A549 (cell line): Measurements from ENCODE around the gene GGTA1. TPM values are rescaled to one million over a fixed set of nuclear protein-coding genes. Genes with fewer than 3 reads are reported as not detected.
"Not testable (repeated sequence)": the region's sequence is repeated elsewhere in the genome, so short reads cannot be mapped to it uniquely, and the experiment has no call there.

Experiments
- ATAC-seq, 2 experiments: fragments of 200-7000 bp in 1 of 2; fragments of >200 bp in 1 of 2; cut with Nextera tagmentation in 1 of 2; cut with Tn5 transposase in 1 of 2; 3 replicates each; pipeline versions ENCODE4 v1.8.0 to v1.9.1; 2018 to 2020; ENCODE audit warnings: mild to moderate bottlenecking in 1 of 2, moderate library complexity in 1 of 2
- CTCF ChIA-PET: fragments of 300-600 bp; sonication (Branson Sonifier 250); formaldehyde crosslinking; extraction: SDS; loops from one replicate; lab custom pipeline; 2021; ENCODE audit warnings: antibody characterized with exemption, inconsistent platforms; lab: Yijun Ruan, JAX
- POLR2A ChIA-PET: fragments of 350-600 bp; formaldehyde crosslinking; extraction: SDS; loops from one replicate; lab custom pipeline; 2021; ENCODE audit warnings: antibody characterized with exemption, inconsistent platforms; lab: Yijun Ruan, JAX
- DNase-seq, 2 experiments: peaks; one replicate each; pipeline versions ENCODE4 v3.0.0 to v3.0.0-alpha.2; 2011 to 2016; ENCODE audit warnings: low read depth in 1 of 2, low spot score in 1 of 2
- FAIRE-seq: peaks from 2 replicates; lab custom pipeline; 2011; peaks lifted over from hg19 to GRCh38; lab: Jason Lieb, UNC
- H3K27ac ChIP-seq, 2 experiments: fragments of >200 bp; sonication (Bioruptor Twin); formaldehyde crosslinking; 3 replicates each; pipeline ENCODE4 v1.5.1; 2016 to 2017
- H3K4me1 ChIP-seq: fragments of >200 bp; sonication (Bioruptor Twin); formaldehyde crosslinking; 3 replicates; pipeline ENCODE4 v1.6.1; 2016
- H3K4me2 ChIP-seq: fragments of >200 bp; sonication (Bioruptor Twin); formaldehyde crosslinking; 3 replicates; pipeline ENCODE4 v1.6.1; 2016
- H3K4me3 ChIP-seq: fragments of >200 bp; sonication (Bioruptor Twin); formaldehyde crosslinking; 3 replicates; pipeline ENCODE4 v1.5.1; 2016
- H3K9me3 ChIP-seq: fragments of >200 bp; sonication (Bioruptor Twin); formaldehyde crosslinking; 3 replicates; pipeline ENCODE4 v1.6.1; 2016
- ATOH8 ChIP-seq: fragments of 250-450 bp; sonication (Bioruptor Pico); IDR thresholded peaks from 2 replicates; pipeline ENCODE4 v1.5.0; 2020; ENCODE audit warnings: low read depth, mild to moderate bottlenecking, moderate library complexity
- CBX8 ChIP-seq: fragments of 200-600 bp; sonication (generic); IDR thresholded peaks from 2 replicates; pipeline ENCODE4 v1.6.1; 2016
- CEBPB ChIP-seq, 2 experiments: fragments of >200 bp in 1 of 2; sonication (Bioruptor Twin) in 1 of 2; formaldehyde crosslinking in 1 of 2; IDR thresholded peaks; 2 replicates each; pipeline ENCODE4 v1.6.1; 2012 to 2016
- CHD2 ChIP-seq: fragments of 150-350 bp; IDR thresholded peaks from 2 replicates; pipeline ENCODE4 v1.6.1; 2014; ENCODE audit warnings: low read length; ENCODE audit not compliant: partially characterized antibody
- CHD4 ChIP-seq: fragments of 200-600 bp; sonication (generic); IDR thresholded peaks from 2 replicates; pipeline ENCODE4 v1.6.1; 2016; ENCODE audit warnings: antibody characterized with exemption, mild to moderate bottlenecking, borderline replicate concordance
- ELK1 ChIP-seq: fragments of 150-350 bp; IDR thresholded peaks from 2 replicates; pipeline ENCODE4 v1.6.1; 2014; ENCODE audit warnings: low read depth, mild to moderate bottlenecking, low read length
- FOSL2 ChIP-seq, 2 experiments: fragments of 450-650 bp in 1 of 2; fragments of >200 bp in 1 of 2; sonication (Bioruptor Twin) in 1 of 2; formaldehyde crosslinking; IDR thresholded peaks; 2 replicates each; pipeline versions ENCODE4 v1.5.0 to v1.6.1; 2016 to 2020; ENCODE audit warnings: mild to moderate bottlenecking in 1 of 2, moderate library complexity in 1 of 2
- HDAC2 ChIP-seq: fragments of 200-600 bp; sonication (generic); IDR thresholded peaks from 2 replicates; pipeline ENCODE4 v1.6.1; 2016
- HMGXB4 ChIP-seq: fragments of 250-450 bp; sonication (Bioruptor Pico); IDR thresholded peaks from 2 replicates; pipeline ENCODE4 v1.5.0; 2021; ENCODE audit warnings: mild to moderate bottlenecking, moderate library complexity, borderline replicate concordance
- HOXA7 ChIP-seq: fragments of 250-450 bp; sonication (Bioruptor Pico); IDR thresholded peaks from 2 replicates; pipeline ENCODE4 v1.5.0; 2020; ENCODE audit warnings: mild to moderate bottlenecking, moderate library complexity
- HOXB5 ChIP-seq: fragments of 250-450 bp; sonication (Bioruptor Pico); IDR thresholded peaks from 2 replicates; pipeline ENCODE4 v1.5.0; 2020; ENCODE audit warnings: mild to moderate bottlenecking, moderate library complexity
- JUNB ChIP-seq: fragments of >200 bp; sonication (Bioruptor Twin); formaldehyde crosslinking; IDR thresholded peaks from 2 replicates; pipeline ENCODE4 v1.6.1; 2016
- MAFK ChIP-seq: fragments of 450-650 bp; IDR thresholded peaks from 2 replicates; pipeline ENCODE4 v1.6.1; 2014; ENCODE audit not compliant: partially characterized antibody
- NFE2L2 ChIP-seq: fragments of 150-350 bp; conservative IDR thresholded peaks from 2 replicates; pipeline ENCODE4 v1.6.1; 2014; ENCODE audit warnings: low read length
- NR3C1 ChIP-seq: fragments of >200 bp; sonication (Bioruptor Twin); formaldehyde crosslinking; IDR thresholded peaks from 3 replicates; pipeline ENCODE4 v1.6.1; 2017
- PBX3 ChIP-seq: IDR thresholded peaks from 2 replicates; pipeline ENCODE4 v1.6.1; 2012
- RFX5 ChIP-seq: fragments of 450-650 bp; IDR thresholded peaks from 2 replicates; pipeline ENCODE4 v1.7.1; 2014; ENCODE audit warnings: antibody characterized with exemption, mild to moderate bottlenecking, moderate library complexity
- SMC3 ChIP-seq: fragments of >200 bp; sonication (Bioruptor Twin); formaldehyde crosslinking; IDR thresholded peaks from 3 replicates; pipeline ENCODE4 v1.6.1; 2018; ENCODE audit warnings: inconsistent platforms
- TP53 ChIP-seq: fragments of 250-450 bp; sonication (Bioruptor Pico); IDR thresholded peaks from 2 replicates; pipeline ENCODE4 v1.5.0; 2021; ENCODE audit warnings: mild to moderate bottlenecking, moderate library complexity
- ZC3H11A ChIP-seq: fragments of 450-650 bp; IDR thresholded peaks from 2 replicates; pipeline ENCODE4 v1.6.1; 2014; ENCODE audit warnings: antibody characterized with exemption, mild to moderate bottlenecking
- ZNF302 ChIP-seq: fragments of 250-450 bp; sonication (Bioruptor Pico); IDR thresholded peaks from 2 replicates; pipeline ENCODE4 v1.9.0; 2021; ENCODE audit warnings: inconsistent platforms, mild to moderate bottlenecking, moderate library complexity
- WGBS: methylation state at CpG from one replicate; pipeline ENCODE4 v1.1.6; 2017; ENCODE audit errors: missing lambda C conversion rate; 5-methylcytosine and 5-hydroxymethylcytosine counted together
- polyA plus RNA-seq, 4 experiments: library from polyadenylated mRNA; depleted of rRNA in 3 of 4; stranded (reverse); fragments of >200 nt; fragmentation: RNase III in 1 of 4; extraction: RNeasy Plus Mini Kit Qiagen cat#74134 plus additional on column Dnase treatment in 1 of 4; gene quantifications; 2 replicates in 3 of 4; 3 replicates in 1 of 4; pipeline ENCODE4 v1.2.3, GENCODE V29; 2011 to 2017
- TF ChIP-seq, protein P1 (sequence below): IDR thresholded peaks from 2 replicates; pipeline ENCODE4 v1.6.1; 2012
- TF ChIP-seq, protein P2 (sequence below): fragments of >200 bp; sonication (Bioruptor Twin); formaldehyde crosslinking; IDR thresholded peaks from 3 replicates; pipeline ENCODE4 v1.5.1; 2016

Gene GGTA1
- polyA plus RNA-seq, 2 of the 4 experiments (the other 2 are of a cell fraction), result 0.05 TPM; not detected in 1

- H3K4me1 ChIP-seq, H3K4me2 ChIP-seq, DNase-seq, H3K27ac ChIP-seq, ATAC-seq, H3K9me3 ChIP-seq, FAIRE-seq, POLR2A ChIA-PET, H3K4me3 ChIP-seq: not testable (repeated sequence)
- 50% methylated on average over 2 of the region's 2 CpGs for WGBS
- TF ChIP-seq MAFK, result peak; percentile 33
- CTCF ChIA-PET, result interaction anchor here (0.9 kb wide), 1 partner anchor 22 kb away, joined by 3 read pairs; no protein-coding TSS in a partner anchor
Measured at GRCh38 chr9:121519688-121520087, 20.0 kb upstream of the GGTA1 start.

DNA sequence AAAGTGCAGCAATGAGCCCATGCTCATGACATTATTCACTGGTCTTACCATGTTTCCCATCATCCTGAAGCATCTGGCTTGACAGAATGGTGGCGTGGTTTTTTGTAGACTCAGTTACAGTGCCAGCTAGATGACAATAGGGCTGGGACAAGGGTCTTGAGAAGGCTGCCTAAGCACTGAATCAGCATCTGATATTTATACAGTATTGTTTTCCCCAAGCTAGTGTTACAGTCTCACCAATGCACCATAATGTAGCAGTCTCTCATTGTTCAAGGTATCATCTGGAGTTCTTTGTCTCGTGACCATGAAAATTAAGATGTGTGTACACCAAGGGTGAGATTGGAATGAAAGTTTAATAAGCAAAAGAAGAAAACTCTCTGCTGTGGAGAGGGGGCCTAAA lies 19.0 kb upstream of the GGTA1 start:
- Histone ChIP-seq H3K9me3 (no peaks in the 10 kb centered on the region), H3K27ac (no peak overlapping the region), H3K4me2 (no peak overlapping the region), H3K4me3 (no peak overlapping the region), H3K4me1 (no peaks in the 10 kb centered on the region)
- POLR2A ChIA-PET, result no interaction called here
- FAIRE-seq (no peak), ATAC-seq (no peak), DNase-seq (no peak)
- WGBS, result 33% methylated on average over 2 of the region's 2 CpGs
- CTCF ChIA-PET, result interaction anchor here (0.6 to 1.3 kb wide), 2 partner anchors 27 to 220 kb away, joined by 3 to 5 read pairs; no protein-coding TSS in a partner anchor
- TF ChIP-seq CHD4 (no peak), TP53 (no peak), ZNF302 (CRISPR knock-in tag) (no peak), ZC3H11A (no peak), MAFK (no peak), JUNB (no peak), CEBPB (IDR thresholded peaks at IDR 0.05) (no peak)
- TF ChIP-seq, protein P1, sequence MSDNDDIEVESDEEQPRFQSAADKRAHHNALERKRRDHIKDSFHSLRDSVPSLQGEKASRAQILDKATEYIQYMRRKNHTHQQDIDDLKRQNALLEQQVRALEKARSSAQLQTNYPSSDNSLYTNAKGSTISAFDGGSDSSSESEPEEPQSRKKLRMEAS, result no peak

- H3K4me2 ChIP-seq, H3K27ac ChIP-seq, H3K4me3 ChIP-seq, H3K4me1 ChIP-seq, CTCF ChIA-PET, DNase-seq, FAIRE-seq, H3K9me3 ChIP-seq, ATAC-seq, POLR2A ChIA-PET: not testable (repeated sequence)
- WGBS, result 66% methylated on average over 4 of the region's 4 CpGs
Measured at GRCh38 chr9:121513166-121513565, 13.5 kb upstream of the GGTA1 start.

GRCh38 chr9:121510766-121511550 lies 11.3 kb upstream of the GGTA1 start:
- ATAC-seq, result no peak
- no peak overlapping the region for H3K27ac ChIP-seq
- no peaks in the 10 kb centered on the region for H3K9me3 ChIP-seq
- no peak overlapping the region for H3K4me3 ChIP-seq
- no peaks in the 10 kb centered on the region for H3K4me1 ChIP-seq
- ChIA-PET CTCF (no interaction called here), POLR2A (no interaction called here)
- 74% methylated on average over 15 of the region's 15 CpGs for WGBS
- FAIRE-seq, result no peak
- no peak overlapping the region for H3K4me2 ChIP-seq
- DNase-seq, result no peak
- TF ChIP-seq TP53 (no peak), PBX3 (no peak), CBX8 (no peak), HMGXB4 (no peak), CEBPB (IDR thresholded peaks at IDR 0.05) (no peak), FOSL2 (IDR thresholded peaks at IDR 0.05) (no peak), FOSL2 (CRISPR knock-in tag; IDR thresholded peaks at IDR 0.05) (no peak), SMC3 (no peak), NFE2L2 (no peak), ATOH8 (no peak), HDAC2 (no peak), ZC3H11A (no peak), HOXA7 (no peak), MAFK (no peak), CHD2 (no peak), RFX5 (no peak), HOXB5 (CRISPR knock-in tag) (no peak), NR3C1 (no peak), ELK1 (no peak)
- TF ChIP-seq, protein P2, sequence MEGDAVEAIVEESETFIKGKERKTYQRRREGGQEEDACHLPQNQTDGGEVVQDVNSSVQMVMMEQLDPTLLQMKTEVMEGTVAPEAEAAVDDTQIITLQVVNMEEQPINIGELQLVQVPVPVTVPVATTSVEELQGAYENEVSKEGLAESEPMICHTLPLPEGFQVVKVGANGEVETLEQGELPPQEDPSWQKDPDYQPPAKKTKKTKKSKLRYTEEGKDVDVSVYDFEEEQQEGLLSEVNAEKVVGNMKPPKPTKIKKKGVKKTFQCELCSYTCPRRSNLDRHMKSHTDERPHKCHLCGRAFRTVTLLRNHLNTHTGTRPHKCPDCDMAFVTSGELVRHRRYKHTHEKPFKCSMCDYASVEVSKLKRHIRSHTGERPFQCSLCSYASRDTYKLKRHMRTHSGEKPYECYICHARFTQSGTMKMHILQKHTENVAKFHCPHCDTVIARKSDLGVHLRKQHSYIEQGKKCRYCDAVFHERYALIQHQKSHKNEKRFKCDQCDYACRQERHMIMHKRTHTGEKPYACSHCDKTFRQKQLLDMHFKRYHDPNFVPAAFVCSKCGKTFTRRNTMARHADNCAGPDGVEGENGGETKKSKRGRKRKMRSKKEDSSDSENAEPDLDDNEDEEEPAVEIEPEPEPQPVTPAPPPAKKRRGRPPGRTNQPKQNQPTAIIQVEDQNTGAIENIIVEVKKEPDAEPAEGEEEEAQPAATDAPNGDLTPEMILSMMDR, result no peak
